Activated naive CD4-positive, alpha-beta T cell treated with anti-CD3 and anti-CD28 coated beads, Interleukin-2, amount 10 ng/mL, durations not matched to agents 7 days and 5 days (primary cell): ENCODE results near the gene ALDOB.
"Not testable (repeated sequence)": the region's sequence is repeated elsewhere in the genome, so short reads cannot be mapped to it uniquely, and the experiment has no call there.

Source experiments
- CTCF ChIA-PET: fragments of 350-600 bp; sonication (Branson Sonifier 250); formaldehyde crosslinking; loops from one replicate; lab custom pipeline; 2021; ENCODE audit warnings: antibody characterized with exemption; lab: Charles Lee
- DNase-seq: peaks from one replicate; pipeline ENCODE4 v3.0.0-alpha.2; 2020
- H3K27ac Mint-ChIP-seq: one replicate; pipeline ENCODE4 v1.8.0; 2021; ENCODE audit warnings: mild to moderate bottlenecking, moderate library complexity, mixed read lengths
- H3K27me3 Mint-ChIP-seq: one replicate; pipeline ENCODE4 v1.8.0; 2021; ENCODE audit warnings: mild to moderate bottlenecking, mixed read lengths
- H3K36me3 Mint-ChIP-seq: one replicate; pipeline ENCODE4 v1.8.0; 2021; ENCODE audit warnings: mixed read lengths
- H3K4me1 Mint-ChIP-seq: one replicate; pipeline ENCODE4 v1.8.0; 2021; ENCODE audit warnings: mixed read lengths
- H3K4me3 Mint-ChIP-seq: one replicate; pipeline ENCODE4 v1.8.0; 2021; ENCODE audit warnings: mild to moderate bottlenecking, moderate library complexity, mixed read lengths
- H3K9me3 Mint-ChIP-seq: one replicate; pipeline ENCODE4 v1.8.0; 2021; ENCODE audit warnings: mixed read lengths

The ALDOB gene

DNA sequence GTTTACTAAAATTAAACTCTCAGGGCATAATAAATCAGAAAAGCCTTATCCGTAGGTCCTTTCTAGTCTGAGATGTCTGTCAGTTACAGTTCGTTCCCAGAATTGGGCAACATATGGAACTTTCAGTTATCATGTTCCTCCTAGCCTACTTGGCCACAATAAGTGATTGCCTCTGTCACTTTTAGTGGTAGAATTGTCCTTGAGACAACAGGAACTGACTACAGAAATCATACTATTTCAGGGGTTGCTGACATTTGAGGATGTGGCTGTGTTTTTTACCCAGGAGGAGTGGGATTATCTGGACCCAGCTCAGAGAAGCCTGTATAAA lies 36.0 kb downstream of the ALDOB start:
- peak overlapping the region; percentile 96 for H3K4me3 Mint-ChIP-seq
- peak overlapping the region; percentile 98 for H3K27ac Mint-ChIP-seq
- H3K4me1 Mint-ChIP-seq: peaks cover 55% of the 10 kb centered on the region
- CTCF ChIA-PET: interaction anchor here (3.6 kb wide), 1 partner anchor 11 kb away, joined by 13 read pairs; no protein-coding TSS in a partner anchor
- peaks cover 72% of the 10 kb centered on the region for H3K36me3 Mint-ChIP-seq
- peaks cover 3% of the 10 kb centered on the region for H3K27me3 Mint-ChIP-seq
- DNase-seq: no peak
- H3K9me3 Mint-ChIP-seq: peaks cover 14% of the 10 kb centered on the region

DNA sequence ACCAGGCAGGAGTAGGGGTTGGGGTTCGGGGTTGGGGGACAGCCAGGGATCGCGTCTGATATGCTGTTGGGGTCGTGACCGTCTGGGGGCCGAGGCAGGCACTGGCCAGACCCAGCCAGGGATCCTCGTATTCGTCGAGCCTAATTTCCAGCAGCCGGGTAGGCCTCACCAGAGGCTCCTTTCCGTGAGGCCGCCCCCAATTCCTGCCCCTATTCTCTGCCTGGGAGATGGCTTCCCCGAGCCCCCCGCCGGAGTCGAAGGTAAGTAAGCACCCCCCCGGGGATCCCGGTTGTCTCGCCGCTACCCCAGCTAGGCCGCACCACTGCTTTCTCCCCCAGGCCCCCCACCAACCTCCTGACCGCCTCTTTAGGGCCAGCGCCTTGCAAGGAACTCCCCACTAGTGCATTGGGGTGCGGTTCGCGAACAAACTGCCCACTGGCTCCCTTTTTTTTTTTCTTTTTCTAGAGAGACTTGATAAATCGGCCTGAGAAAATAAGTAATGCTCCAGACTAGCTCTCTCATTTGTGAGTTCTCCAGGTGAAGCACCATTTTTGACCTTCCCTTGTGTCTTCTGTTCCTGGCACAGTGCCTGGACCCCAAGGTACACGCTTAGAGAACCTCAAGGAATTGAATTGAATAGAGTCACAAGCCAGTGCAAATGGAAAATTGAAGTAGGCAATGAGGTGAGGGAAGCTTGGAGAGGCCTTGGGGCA lies 36.5 kb downstream of the ALDOB start:
- Mint-ChIP-seq H3K4me3 (peak overlapping the region; percentile 96), H3K4me1 (peaks cover 58% of the 10 kb centered on the region), H3K9me3 (peaks cover 18% of the 10 kb centered on the region), H3K27ac (peak overlapping the region; percentile 98), H3K27me3 (peaks cover 3% of the 10 kb centered on the region), H3K36me3 (peaks cover 73% of the 10 kb centered on the region)
- CTCF ChIA-PET: interaction anchor here (3.6 kb wide), 1 partner anchor 11 kb away, joined by 13 read pairs; no protein-coding TSS in a partner anchor
- no peak for DNase-seq

DNA sequence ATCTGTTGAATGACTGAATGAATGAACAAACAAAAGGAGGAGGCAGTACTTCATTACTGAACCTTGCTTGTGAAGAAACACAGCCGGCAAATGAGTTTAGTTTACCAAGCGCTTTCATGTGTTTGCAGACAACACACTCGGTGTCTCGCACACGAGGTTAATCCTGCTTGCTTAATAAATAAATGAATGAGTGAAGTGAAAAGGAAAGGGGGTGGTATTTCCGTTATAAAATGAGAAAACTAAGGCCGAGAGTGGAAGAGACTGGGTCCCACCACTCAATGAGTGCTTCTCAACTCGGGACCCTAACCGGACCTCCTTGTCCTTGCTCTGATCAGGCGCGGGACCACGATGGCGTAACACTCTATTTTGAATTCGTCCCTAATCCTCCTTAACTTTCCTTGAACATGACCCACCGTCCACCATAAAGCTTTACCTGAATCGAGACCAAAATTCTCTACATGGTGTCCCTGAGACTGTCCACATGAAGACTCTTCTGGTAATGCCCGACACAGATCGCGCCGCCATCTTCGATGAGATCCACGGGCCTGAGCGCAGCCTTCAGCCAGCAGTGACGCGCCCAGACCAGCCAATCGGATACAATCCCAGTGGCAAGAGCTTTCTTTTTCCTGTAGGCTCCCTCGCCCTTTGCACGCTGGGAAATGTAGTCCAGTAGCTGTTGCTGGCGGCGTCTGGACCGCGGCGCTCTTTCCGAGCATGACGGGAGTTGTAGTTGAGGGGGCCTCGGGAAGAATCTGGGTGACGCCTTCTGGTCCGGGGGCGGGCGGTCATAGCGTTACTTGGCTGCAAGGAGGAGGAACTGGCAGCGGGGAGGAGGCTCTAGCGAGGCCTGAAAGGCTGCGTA lies 37.3 kb downstream of the ALDOB start, which contains the start of the genes MRPL50 and ZNF189:
TSS of gene MRPL50 (minus strand) at position 551 of the 862 bp plus-strand sequence. CDS start at position 525, 26 bp downstream.
TSS of gene ZNF189 (plus strand) at position 784 of the 862 bp plus-strand sequence. CDS start 306 bp downstream, outside the sequence.
- Mint-ChIP-seq H3K4me3 (peak within 1 kb of the TSS; percentile 96), H3K9me3 (peaks cover 18% of the 10 kb centered on the region), H3K4me1 (peaks cover 58% of the 10 kb centered on the region), H3K36me3 (peaks cover 73% of the 10 kb centered on the region), H3K27ac (peak within 1 kb of the TSS; percentile 98), H3K27me3 (peaks cover 3% of the 10 kb centered on the region)
- CTCF ChIA-PET: interaction anchor here (3.6 kb wide), 1 partner anchor 10 kb away, joined by 13 read pairs; no protein-coding TSS in a partner anchor
- DNase-seq: peak; percentile 98

DNA sequence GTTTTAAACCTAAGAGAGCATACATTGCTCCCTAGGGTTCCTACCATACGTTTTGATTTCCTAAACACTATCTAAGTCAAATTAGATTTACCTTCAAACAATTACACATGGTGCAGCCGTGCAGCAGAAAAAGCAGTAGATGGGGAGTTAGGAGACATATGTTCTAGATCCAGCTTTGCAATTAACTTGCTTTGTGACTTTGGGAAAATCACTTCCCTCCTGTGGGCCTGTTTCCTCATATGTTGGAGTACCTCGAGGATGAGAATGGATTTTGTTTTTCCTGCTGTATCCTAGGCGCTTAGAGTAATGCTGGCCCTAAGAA lies 37.9 kb downstream of the ALDOB start:
- H3K36me3 Mint-ChIP-seq: peaks cover 72% of the 10 kb centered on the region
- H3K27ac Mint-ChIP-seq: peak overlapping the region; percentile 98
- CTCF ChIA-PET: no interaction called here
- peaks cover 61% of the 10 kb centered on the region for H3K4me1 Mint-ChIP-seq
- peaks cover 3% of the 10 kb centered on the region for H3K27me3 Mint-ChIP-seq
- peaks cover 18% of the 10 kb centered on the region for H3K9me3 Mint-ChIP-seq
- no peak for DNase-seq
- peak overlapping the region; percentile 96 for H3K4me3 Mint-ChIP-seq

DNA sequence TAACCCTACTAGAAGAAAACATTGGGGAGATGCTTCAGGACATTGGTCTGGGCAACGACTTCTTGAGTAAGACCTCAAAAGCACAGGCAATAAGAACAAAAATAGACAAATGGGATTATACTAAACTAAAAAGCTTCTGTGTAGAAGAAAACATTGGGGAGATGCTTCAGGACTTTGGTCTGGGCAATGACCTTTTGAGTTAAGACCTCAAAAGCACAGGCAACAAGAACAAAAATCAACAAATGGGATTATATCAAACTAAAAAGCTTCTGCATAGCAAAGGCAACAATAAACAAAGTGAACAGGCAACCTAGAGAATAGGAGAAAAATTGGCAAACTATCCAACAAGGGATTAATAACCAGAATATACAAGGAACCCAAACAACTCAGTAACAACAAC lies 40.9 kb downstream of the ALDOB start:
- Mint-ChIP-seq H3K27ac (no peak overlapping the region), H3K27me3 (peaks cover 3% of the 10 kb centered on the region), H3K4me1 (peaks cover 42% of the 10 kb centered on the region), H3K36me3 (peaks cover 66% of the 10 kb centered on the region), H3K4me3 (no peak overlapping the region), H3K9me3 (peaks cover 20% of the 10 kb centered on the region)
- CTCF ChIA-PET: no interaction called here
- no peak for DNase-seq

DNA sequence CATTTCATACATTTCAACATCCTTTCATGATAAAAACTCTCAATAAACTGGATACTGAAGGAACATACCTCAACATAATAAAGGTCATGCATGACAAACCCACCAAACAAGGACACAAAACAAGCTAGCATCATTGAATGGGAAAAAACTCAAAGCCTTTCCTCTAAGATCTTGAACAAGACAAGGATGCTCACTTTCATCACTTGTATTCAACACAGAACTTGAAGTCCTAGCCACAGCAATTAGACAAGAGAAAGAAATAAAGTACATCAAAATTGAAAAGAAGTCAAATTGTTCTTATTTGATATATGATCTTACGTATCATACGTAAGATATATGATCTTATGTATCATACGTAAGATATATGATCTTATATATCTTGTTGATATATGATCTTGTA lies 42.4 kb downstream of the ALDOB start:
- no peaks in the 10 kb centered on the region for H3K27me3 Mint-ChIP-seq
- DNase-seq: no peak
- H3K9me3 Mint-ChIP-seq: peaks cover 20% of the 10 kb centered on the region
- peaks cover 75% of the 10 kb centered on the region for H3K36me3 Mint-ChIP-seq
- H3K4me1 Mint-ChIP-seq: peaks cover 40% of the 10 kb centered on the region
- no peak overlapping the region for H3K4me3 Mint-ChIP-seq
- CTCF ChIA-PET: no interaction called here
- no peak overlapping the region for H3K27ac Mint-ChIP-seq

DNA sequence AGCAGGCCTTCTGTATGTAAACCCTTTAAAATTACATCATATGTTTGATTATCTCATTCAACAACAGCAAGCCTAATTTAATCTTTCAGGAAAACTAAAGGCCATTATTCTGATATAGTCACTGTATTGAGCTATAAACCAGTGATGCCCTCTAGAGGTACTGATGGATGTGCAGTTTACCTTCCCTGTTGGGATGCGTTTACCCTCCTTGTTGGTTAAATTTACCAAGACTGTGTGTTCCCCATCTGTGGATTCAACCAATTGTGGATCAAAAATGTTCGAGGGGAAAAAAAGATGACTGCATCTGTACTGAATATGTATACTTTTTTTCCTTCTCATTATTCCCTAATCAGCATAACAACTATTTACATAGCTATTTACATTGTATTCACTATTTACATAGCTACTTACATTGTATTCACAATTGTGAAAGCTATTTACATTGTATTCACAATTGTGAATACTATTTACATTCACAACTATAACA lies 47.0 kb downstream of the ALDOB start:
- CTCF ChIA-PET: interaction anchor here (0.5 to 2.5 kb wide), 7 partner anchors 11 to 179 kb away, joined by 3 to 13 read pairs (median 4); partner anchors contain the start of genes MRPL50 and ZNF189
- H3K36me3 Mint-ChIP-seq: peaks cover 55% of the 10 kb centered on the region
- peaks cover 22% of the 10 kb centered on the region for H3K9me3 Mint-ChIP-seq
- H3K4me1 Mint-ChIP-seq: peaks cover 7% of the 10 kb centered on the region
- no peak for DNase-seq
- H3K27ac Mint-ChIP-seq: no peak overlapping the region
- H3K4me3 Mint-ChIP-seq: no peak overlapping the region
- no peaks in the 10 kb centered on the region for H3K27me3 Mint-ChIP-seq

DNA sequence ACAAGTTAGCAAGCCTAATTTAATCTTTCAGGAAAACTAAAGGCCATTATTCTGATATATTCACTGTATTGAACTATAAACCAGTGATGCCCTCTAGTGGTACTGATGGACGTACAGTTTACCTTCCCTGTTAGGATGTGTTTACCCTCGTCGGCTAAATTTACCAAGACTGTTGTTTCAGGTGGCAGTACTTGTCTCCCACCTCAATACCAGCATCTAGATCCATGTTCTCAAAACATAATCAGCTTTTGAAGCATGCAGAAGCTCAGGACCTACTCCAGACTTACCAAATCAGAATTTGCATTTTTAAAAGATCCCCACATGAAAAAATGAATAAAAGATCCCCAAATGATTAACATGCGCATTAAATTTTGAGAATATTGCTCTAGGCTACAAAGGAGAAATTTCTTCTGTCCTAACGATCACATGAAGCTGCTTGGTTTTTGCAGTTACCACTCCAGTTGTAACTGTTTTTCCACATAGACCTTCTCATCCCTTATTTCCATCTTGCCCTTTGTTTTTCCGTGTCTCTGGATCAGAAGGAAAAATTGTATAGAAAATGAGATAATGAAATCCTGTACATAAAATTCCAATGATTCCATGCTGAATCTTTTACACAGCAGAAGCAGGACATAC lies 47.6 kb downstream of the ALDOB start:
- Mint-ChIP-seq H3K36me3 (peaks cover 51% of the 10 kb centered on the region), H3K4me1 (peaks cover 5% of the 10 kb centered on the region), H3K27ac (no peak overlapping the region), H3K27me3 (no peaks in the 10 kb centered on the region), H3K4me3 (no peak overlapping the region), H3K9me3 (peaks cover 20% of the 10 kb centered on the region)
- DNase-seq: no peak
- CTCF ChIA-PET: interaction anchor here (1.1 to 2.5 kb wide), 4 partner anchors 12 to 145 kb away, joined by 3 to 13 read pairs (median 4); partner anchors contain the start of genes MRPL50 and ZNF189

DNA sequence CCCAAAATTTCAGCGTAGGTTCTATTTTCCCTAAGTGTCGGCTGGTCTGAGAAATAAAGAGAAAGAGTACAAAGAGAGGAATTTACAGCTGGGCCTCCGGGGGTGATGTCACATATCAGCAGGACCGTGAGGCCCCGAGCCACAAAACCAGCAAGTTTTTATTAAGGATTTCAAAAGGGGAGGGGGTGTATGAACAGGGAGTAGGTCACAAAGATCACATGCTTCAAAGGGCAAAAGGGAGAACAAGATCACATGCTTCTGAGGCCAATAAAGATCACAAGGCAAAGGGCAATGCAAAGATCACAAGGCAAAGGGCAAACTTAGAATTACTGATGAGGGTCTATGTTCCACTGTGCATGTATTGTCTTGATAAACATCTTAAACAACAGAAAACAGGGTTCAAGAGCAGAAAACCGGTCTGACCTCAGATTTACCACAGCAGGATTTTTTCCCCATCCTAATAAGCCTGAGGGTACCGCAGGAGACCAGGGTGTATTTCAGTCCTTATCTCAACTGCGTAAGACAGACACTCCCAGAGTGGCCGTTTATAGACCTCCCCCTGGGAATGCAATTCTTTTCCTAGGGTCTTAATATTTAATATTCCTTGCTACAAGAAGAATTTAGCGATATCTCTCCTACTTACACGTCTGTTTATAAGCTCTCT lies 50.6 kb downstream of the ALDOB start, which contains the start of gene BAAT:
TSS of gene BAAT (minus strand) at position 134 of the 664 bp plus-strand sequence. CDS start 13,602 bp downstream, outside the sequence.
- Mint-ChIP-seq H3K9me3 (peaks cover 13% of the 10 kb centered on the region), H3K36me3 (peaks cover 25% of the 10 kb centered on the region)
- H3K27me3 Mint-ChIP-seq, H3K27ac Mint-ChIP-seq, H3K4me1 Mint-ChIP-seq, DNase-seq, CTCF ChIA-PET, H3K4me3 Mint-ChIP-seq: not testable (repeated sequence)

DNA sequence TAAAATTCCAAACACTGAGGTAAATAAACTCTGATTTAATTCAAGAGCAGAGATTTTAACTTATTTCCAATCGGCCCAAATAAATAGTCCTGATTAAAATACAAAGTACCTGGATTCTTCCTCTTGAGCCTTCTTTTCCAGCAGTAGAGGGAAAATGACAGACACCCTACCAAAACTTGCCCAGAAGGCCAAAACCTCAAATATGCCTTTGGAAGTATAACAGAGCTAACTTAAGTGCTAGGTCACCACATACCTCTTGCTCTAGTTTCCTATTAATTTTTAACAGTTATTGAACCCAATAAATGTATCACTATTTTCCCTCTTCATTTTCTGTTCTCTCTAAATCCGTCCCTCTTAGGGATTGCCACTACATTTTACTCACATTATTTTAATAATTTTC lies 52.2 kb downstream of the ALDOB start:
- Mint-ChIP-seq H3K4me3 (no peak overlapping the region), H3K4me1 (no peaks in the 10 kb centered on the region), H3K36me3 (peaks cover 16% of the 10 kb centered on the region), H3K27ac (no peak overlapping the region), H3K9me3 (peaks cover 13% of the 10 kb centered on the region), H3K27me3 (no peaks in the 10 kb centered on the region)
- DNase-seq: no peak
- CTCF ChIA-PET: no interaction called here

DNA sequence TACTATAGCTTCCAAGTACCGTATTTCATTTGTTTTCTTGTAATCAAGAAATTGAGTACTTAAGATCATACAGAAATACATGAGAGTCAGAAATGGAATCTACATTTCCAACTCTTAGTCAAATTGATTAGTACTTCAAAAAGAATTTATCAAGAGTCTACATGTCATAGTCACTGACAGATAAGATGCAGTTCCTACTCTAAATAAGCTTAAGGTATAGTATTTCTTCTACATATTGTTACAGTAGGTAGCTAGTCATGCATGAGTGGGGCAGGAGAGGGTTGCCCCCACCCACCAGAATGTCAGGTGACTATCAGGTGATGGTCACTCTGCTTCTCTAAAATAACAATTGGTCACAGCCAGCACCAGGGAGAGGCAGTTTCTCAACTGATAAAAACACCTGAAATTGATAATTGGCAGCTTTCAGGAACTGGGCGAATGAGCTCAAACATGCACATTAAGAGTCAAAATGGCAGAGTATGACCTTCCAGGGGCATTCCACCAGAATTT lies 53.7 kb downstream of the ALDOB start:
- CTCF ChIA-PET: no interaction called here
- Mint-ChIP-seq H3K4me1 (no peaks in the 10 kb centered on the region), H3K27me3 (no peaks in the 10 kb centered on the region), H3K36me3 (peaks cover 10% of the 10 kb centered on the region), H3K4me3 (no peak overlapping the region), H3K27ac (no peak overlapping the region), H3K9me3 (peaks cover 13% of the 10 kb centered on the region)
- no peak for DNase-seq

DNA sequence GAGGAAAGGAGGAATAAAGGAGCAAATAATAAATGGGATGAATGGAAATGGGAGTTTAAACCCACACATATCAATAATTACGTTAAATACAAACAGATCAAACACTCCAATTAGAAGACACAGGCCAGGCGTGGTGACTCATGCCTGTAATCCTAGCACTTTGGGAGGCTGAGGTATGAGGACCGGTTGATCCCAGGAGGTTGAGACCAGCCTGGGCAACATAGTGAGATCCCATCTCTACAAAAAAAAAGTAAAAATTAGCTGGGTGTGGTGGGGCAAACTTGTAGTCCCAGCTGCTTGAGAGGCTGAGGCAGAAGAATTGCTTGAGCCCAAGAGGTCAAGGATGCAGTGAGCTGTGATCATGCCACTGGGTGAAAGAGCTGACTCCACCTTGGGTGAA lies 54.5 kb downstream of the ALDOB start:
- Mint-ChIP-seq H3K4me1 (no peaks in the 10 kb centered on the region), H3K27me3 (no peaks in the 10 kb centered on the region), H3K36me3 (peaks cover 8% of the 10 kb centered on the region), H3K4me3 (no peak overlapping the region), H3K27ac (no peak overlapping the region), H3K9me3 (peaks cover 12% of the 10 kb centered on the region)
- CTCF ChIA-PET: no interaction called here
- DNase-seq: no peak

DNA sequence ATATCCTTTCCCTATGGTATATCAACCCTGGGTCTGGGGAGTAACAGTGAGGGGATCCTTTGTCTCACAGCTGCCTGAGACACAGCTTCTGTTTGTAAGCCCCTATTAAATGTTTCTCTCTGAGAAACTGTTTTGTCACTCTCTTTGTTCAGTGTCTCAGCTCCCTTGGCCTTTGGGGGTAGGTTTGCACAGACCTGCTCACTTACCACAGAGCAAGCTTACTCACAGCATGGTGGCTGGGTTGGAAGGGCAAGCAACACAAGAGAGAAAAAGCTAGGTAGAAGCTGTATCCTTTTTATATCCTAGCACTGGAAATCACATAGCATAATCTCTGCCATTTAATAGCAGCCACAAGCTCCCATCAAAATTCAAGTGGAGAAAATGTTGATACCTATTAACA lies 55.3 kb downstream of the ALDOB start:
- Mint-ChIP-seq H3K4me1 (no peaks in the 10 kb centered on the region), H3K27ac (no peak overlapping the region), H3K27me3 (no peaks in the 10 kb centered on the region), H3K36me3 (peaks cover 5% of the 10 kb centered on the region), H3K4me3 (no peak overlapping the region), H3K9me3 (peaks cover 6% of the 10 kb centered on the region)
- CTCF ChIA-PET: no interaction called here
- no peak for DNase-seq
